ENCODE results near the gene DENND1C.

The DENND1C gene

GRCh38 chr19:6421075-6422014, 60.2 kb downstream of the DENND1C start:
- H3K36me3 Mint-ChIP-seq (ENCODE audit: low read depth): peaks cover 73% of the 10 kb centered on the region
- peak overlapping the region; percentile 22 for H3K27ac Mint-ChIP-seq
- H3K27me3 Mint-ChIP-seq: no peaks in the 10 kb centered on the region
- no peaks in the 10 kb centered on the region for H3K9me3 Mint-ChIP-seq
- intact Hi-C loops (cut with micrococcal nuclease): loop anchor here (5.0 kb wide), 1 partner anchor 49 kb away; the partner anchor contains the start of gene ALKBH7
- H3K4me3 Mint-ChIP-seq: no peak overlapping the region
- peaks cover 50% of the 10 kb centered on the region for H3K4me1 Mint-ChIP-seq (ENCODE audit: low read depth)

GRCh38 chr19:6418562-6418932, 63.0 kb downstream of the DENND1C start:
- Mint-ChIP-seq H3K4me1 (ENCODE audit: low read depth) (peaks cover 37% of the 10 kb centered on the region), H3K4me3 (no peak overlapping the region), H3K27me3 (no peaks in the 10 kb centered on the region), H3K27ac (peak overlapping the region; percentile 14), H3K9me3 (no peaks in the 10 kb centered on the region), H3K36me3 (ENCODE audit: low read depth) (peaks cover 96% of the 10 kb centered on the region)
- intact Hi-C loops (cut with micrococcal nuclease): no loop called here

GRCh38 chr19:6417713-6418561, 63.6 kb downstream of the DENND1C start:
- Mint-ChIP-seq H3K9me3 (no peaks in the 10 kb centered on the region), H3K36me3 (ENCODE audit: low read depth) (peaks cover 100% of the 10 kb centered on the region), H3K4me3 (no peak overlapping the region), H3K27me3 (no peaks in the 10 kb centered on the region), H3K27ac (no peak overlapping the region), H3K4me1 (ENCODE audit: low read depth) (peaks cover 31% of the 10 kb centered on the region)
- intact Hi-C loops (cut with micrococcal nuclease): no loop called here

Data from dendritic cell treated with granulocyte-macrophage colony-stimulating factor and Interleukin-4, amounts not matched to agents 40 ng/mL and 50 ng/mL, for 4 days (primary cell).